Activated B cell treated with CpG ODN at 0.5 μM for 24 hours (primary cell): ENCODE results near the gene RAD18. TPM values are rescaled to one million over a fixed set of nuclear protein-coding genes. Genes with fewer than 3 reads are reported as not detected.

Experiments used
- ATAC-seq: fragments of 200-7000 bp; cut with Tn5 transposase; one replicate; pipeline ENCODE4 v1.10.0; 2021; ENCODE audit warnings: low read depth, mild to moderate bottlenecking, moderate library complexity
- CTCF ChIA-PET: fragments of 350-600 bp; sonication (Branson Sonifier 250); formaldehyde crosslinking; loops from one replicate; lab custom pipeline; 2021; ENCODE audit warnings: antibody characterized with exemption; lab: Charles Lee
- POLR2A ChIA-PET: fragments of 350-600 bp; sonication (Branson Sonifier 250); formaldehyde crosslinking; loops from one replicate; lab custom pipeline; 2021; ENCODE audit warnings: antibody characterized with exemption; lab: Charles Lee
- DNase-seq: peaks from one replicate; pipeline ENCODE4 v3.0.0; 2022
- H3K27ac Mint-ChIP-seq: one replicate; pipeline ENCODE4 v1.8.0; 2020; ENCODE audit warnings: mixed read lengths
- H3K27me3 Mint-ChIP-seq: one replicate; pipeline ENCODE4 v1.8.0; 2021; ENCODE audit warnings: mixed read lengths
- H3K36me3 Mint-ChIP-seq: one replicate; pipeline ENCODE4 v1.8.0; 2021; ENCODE audit warnings: low read depth, mixed read lengths
- H3K4me1 Mint-ChIP-seq: one replicate; pipeline ENCODE4 v1.8.0; 2021; ENCODE audit warnings: mixed read lengths
- H3K4me3 Mint-ChIP-seq: one replicate; pipeline ENCODE4 v1.8.0; 2020; ENCODE audit warnings: mild to moderate bottlenecking, mixed read lengths
- H3K9me3 Mint-ChIP-seq: one replicate; pipeline ENCODE4 v1.8.0; 2020; ENCODE audit warnings: mixed read lengths
- intact Hi-C: fragments of 100-400 bp; cut with micrococcal nuclease; formaldehyde crosslinking; loops from one replicate; pipeline ENCODE4 v1.15.1; 2024
- total RNA-seq: library from RNA; stranded (reverse); gene quantifications from 2 replicates; pipeline ENCODE4 v1.2.3, GENCODE V29; 2022
- TF ChIP-seq, protein P1 (sequence below): fragments of 200-600 bp; IDR thresholded peaks from one replicate; pipeline ENCODE4 v1.8.0; 2022; ENCODE audit warnings: antibody characterized with exemption, mild to moderate bottlenecking

RAD18 gene
- total RNA-seq, 1 donor from 2014 or later = 21.6 TPM

DNA sequence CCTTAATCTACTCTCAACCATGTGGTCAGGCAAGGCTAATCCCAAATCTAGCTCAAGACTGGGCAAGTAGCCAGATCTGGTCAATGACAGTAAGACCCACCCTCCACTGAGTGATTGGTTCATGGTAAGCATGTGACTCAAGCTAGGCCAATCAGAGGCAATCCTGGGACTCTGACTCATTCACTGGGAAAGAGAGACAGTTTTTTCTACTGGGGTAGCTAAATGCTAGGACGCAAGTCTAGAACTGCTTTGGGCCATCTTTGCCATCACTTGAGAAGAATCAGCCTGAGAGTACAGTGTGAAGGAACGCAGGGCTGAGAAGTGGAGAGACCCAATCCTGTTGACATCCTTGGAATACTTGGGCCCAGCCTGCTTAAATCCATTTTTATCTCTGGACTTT is 9.4 kb upstream of the RAD18 start:
- Mint-ChIP-seq H3K36me3 (no peaks in the 10 kb centered on the region), H3K9me3 (no peaks in the 10 kb centered on the region), H3K27me3 (peaks cover 11% of the 10 kb centered on the region), H3K4me1 (peaks cover 4% of the 10 kb centered on the region), H3K27ac (no peak overlapping the region), H3K4me3 (no peak overlapping the region)
- intact Hi-C loops = no loop called here
- CTCF ChIA-PET = interaction anchor here (9.5 kb wide), 1 partner anchor 330 kb away, joined by 93 read pairs; no protein-coding TSS in a partner anchor
- POLR2A ChIA-PET = no interaction called here
- DNase-seq (no peak), ATAC-seq (no peak)
- TF ChIP-seq, protein P1, sequence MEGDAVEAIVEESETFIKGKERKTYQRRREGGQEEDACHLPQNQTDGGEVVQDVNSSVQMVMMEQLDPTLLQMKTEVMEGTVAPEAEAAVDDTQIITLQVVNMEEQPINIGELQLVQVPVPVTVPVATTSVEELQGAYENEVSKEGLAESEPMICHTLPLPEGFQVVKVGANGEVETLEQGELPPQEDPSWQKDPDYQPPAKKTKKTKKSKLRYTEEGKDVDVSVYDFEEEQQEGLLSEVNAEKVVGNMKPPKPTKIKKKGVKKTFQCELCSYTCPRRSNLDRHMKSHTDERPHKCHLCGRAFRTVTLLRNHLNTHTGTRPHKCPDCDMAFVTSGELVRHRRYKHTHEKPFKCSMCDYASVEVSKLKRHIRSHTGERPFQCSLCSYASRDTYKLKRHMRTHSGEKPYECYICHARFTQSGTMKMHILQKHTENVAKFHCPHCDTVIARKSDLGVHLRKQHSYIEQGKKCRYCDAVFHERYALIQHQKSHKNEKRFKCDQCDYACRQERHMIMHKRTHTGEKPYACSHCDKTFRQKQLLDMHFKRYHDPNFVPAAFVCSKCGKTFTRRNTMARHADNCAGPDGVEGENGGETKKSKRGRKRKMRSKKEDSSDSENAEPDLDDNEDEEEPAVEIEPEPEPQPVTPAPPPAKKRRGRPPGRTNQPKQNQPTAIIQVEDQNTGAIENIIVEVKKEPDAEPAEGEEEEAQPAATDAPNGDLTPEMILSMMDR = no peak

DNA sequence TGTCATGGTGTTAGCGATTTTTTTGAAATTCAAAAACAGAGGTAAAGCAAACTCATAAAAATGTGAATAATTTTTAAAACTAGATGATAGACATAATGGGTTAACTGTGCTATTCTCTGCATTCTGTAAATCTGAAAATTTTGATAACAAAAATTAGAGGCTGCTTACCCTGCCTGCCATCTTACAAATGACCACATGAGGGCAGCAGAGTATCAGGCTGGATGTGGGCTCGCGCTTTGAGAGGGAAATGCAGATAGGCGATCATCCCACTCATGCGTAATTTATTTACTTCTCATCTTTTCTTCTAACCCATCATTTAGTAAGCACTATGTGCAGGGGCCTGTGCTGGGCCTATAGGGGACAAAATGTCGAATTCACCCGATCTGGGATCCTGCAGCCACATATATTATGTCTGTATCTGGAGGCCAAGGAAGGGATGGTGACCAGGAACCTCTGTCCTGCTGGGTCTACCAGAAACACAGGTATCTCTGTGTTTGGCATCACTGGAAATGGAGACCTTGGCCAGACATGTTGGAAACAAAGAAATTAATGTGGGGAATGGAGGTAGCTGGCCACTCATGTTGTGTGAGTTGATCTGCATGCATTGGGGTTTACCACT is 7.8 kb upstream of the RAD18 start:
- POLR2A ChIA-PET = no interaction called here
- no peaks in the 10 kb centered on the region for H3K36me3 Mint-ChIP-seq
- no peaks in the 10 kb centered on the region for H3K9me3 Mint-ChIP-seq
- DNase-seq = peak; percentile 47
- peaks cover 15% of the 10 kb centered on the region for H3K27me3 Mint-ChIP-seq
- no peak overlapping the region for H3K27ac Mint-ChIP-seq
- TF ChIP-seq, protein P1 = peak; percentile 94
- no peak overlapping the region for H3K4me3 Mint-ChIP-seq
- H3K4me1 Mint-ChIP-seq = peaks cover 4% of the 10 kb centered on the region
- intact Hi-C loops = loop anchor here (1.0 to 2.0 kb wide), 3 partner anchors 33 to 1768 kb away; no protein-coding TSS in a partner anchor
- peak; percentile 91 for ATAC-seq
- CTCF ChIA-PET = interaction anchor here (0.7 to 9.5 kb wide), 6 partner anchors 16 to 1934 kb away, joined by 3 to 93 read pairs (median 3); partner anchors contain the start of gene SRGAP3

DNA sequence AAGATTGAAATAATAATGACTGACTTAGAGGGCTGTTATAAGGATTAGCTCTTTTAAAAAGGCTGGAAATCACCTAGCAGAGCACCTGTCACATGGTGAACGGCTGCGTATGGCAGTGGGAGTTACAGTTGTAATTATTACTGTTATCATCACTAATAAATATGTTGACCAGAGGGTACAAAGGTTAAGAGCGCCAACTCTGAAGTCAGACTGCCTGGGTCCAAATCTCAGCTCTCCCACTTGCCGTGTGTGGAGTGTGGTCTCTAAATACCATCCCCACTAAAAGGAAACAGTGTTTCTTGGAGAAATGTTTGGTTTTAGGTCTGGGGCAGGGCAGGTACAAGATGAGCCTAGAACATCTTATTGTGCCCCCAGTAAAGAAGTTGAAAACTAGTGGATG is 6.0 kb upstream of the RAD18 start:
- DNase-seq (no peak), ATAC-seq (no peak)
- TF ChIP-seq, protein P1 = no peak
- peaks cover 12% of the 10 kb centered on the region for H3K27me3 Mint-ChIP-seq
- ChIA-PET POLR2A (no interaction called here), CTCF (interaction anchor here (1.1 to 9.5 kb wide), 5 partner anchors 10 to 338 kb away, joined by 3 to 93 read pairs (median 3); no protein-coding TSS in a partner anchor)
- H3K4me1 Mint-ChIP-seq = peaks cover 4% of the 10 kb centered on the region
- H3K9me3 Mint-ChIP-seq = no peaks in the 10 kb centered on the region
- no peak overlapping the region for H3K27ac Mint-ChIP-seq
- no peaks in the 10 kb centered on the region for H3K36me3 Mint-ChIP-seq
- intact Hi-C loops = loop anchor here (10.0 kb wide), 1 partner anchor 756 kb away; no protein-coding TSS in a partner anchor
- no peak overlapping the region for H3K4me3 Mint-ChIP-seq

DNA sequence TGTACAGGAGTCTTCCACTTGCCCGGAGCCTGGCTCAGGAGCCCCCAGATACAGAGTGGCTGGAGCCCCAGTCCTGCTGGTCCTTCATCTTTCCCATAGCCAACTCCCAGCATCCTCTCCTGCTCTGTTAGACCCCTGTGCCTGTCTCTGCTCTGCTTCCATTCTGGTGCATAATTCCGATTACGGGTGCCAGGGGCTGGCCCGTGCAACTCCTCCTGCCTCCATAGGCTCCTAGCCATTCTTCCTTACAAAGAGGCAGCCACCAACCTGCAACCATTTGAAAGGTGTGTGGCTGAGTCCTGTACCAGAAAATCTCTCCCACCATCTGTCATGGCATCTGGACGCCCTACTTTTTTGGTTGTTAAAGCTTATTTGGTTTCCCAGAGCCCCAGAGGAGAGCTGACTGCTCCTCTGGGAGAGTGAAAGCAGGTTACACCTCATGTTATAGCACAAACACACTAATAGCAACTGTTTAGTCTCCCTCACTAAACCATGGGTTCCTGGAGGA is 5.2 kb upstream of the RAD18 start:
- Mint-ChIP-seq H3K27me3 (peaks cover 12% of the 10 kb centered on the region), H3K27ac (no peak overlapping the region), H3K4me1 (peaks cover 11% of the 10 kb centered on the region), H3K9me3 (no peaks in the 10 kb centered on the region), H3K36me3 (peaks cover 1% of the 10 kb centered on the region), H3K4me3 (no peak overlapping the region)
- no peak for DNase-seq
- ATAC-seq = no peak
- CTCF ChIA-PET = interaction anchor here (1.5 to 9.5 kb wide), 2 partner anchors 19 to 334 kb away, joined by 3 to 93 read pairs; no protein-coding TSS in a partner anchor
- POLR2A ChIA-PET = no interaction called here
- intact Hi-C loops = loop anchor here (10.0 kb wide), 1 partner anchor 756 kb away; no protein-coding TSS in a partner anchor
- TF ChIP-seq, protein P1 = no peak

DNA sequence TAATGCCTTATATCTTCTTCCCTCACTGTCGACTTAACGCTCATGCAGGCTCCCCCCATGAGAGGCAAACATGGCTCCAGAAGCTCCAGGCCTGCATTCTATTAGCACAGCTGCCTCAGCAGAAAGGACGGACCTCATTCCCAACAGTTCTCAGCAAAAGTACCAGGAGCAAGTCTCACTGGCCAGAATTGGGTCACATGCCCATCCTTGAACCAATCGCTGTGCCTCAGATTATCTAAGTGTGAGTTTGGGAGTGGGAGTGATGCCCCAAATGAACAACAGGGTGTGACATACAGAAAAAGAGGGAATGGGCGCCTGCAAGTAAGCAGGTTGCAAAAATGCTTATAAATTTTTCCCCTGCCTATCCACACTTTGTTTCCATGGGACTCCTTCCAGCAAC is 4.3 kb upstream of the RAD18 start:
- peaks cover 19% of the 10 kb centered on the region for H3K4me1 Mint-ChIP-seq
- ChIA-PET POLR2A (no interaction called here), CTCF (no interaction called here)
- H3K4me3 Mint-ChIP-seq = no peak overlapping the region
- peaks cover 5% of the 10 kb centered on the region for H3K36me3 Mint-ChIP-seq
- TF ChIP-seq, protein P1 = no peak
- peaks cover 12% of the 10 kb centered on the region for H3K27me3 Mint-ChIP-seq
- intact Hi-C loops = loop anchor here (10.0 kb wide), 1 partner anchor 757 kb away; no protein-coding TSS in a partner anchor
- H3K9me3 Mint-ChIP-seq = no peaks in the 10 kb centered on the region
- DNase-seq = no peak
- no peak overlapping the region for H3K27ac Mint-ChIP-seq
- no peak for ATAC-seq
